ENCODE results near the gene SMPD2. TPM values are rescaled to one million over a fixed set of nuclear protein-coding genes. Genes with fewer than 3 reads are reported as not detected.

The SMPD2 gene
- total RNA-seq, 1 experiment from 2014 or later: 50.0 TPM

GRCh38 chr6:109447878-109448555 is 7.5 kb downstream of the SMPD2 start:
- no TSS peak for BruUV-seq (replicated peaks)
- ChIA-PET POLR2A (interaction anchor here (1.0 kb wide), 1 partner anchor 1424 kb away, joined by 3 read pairs; no protein-coding TSS in a partner anchor), CTCF (interaction anchor here (0.6 to 1.2 kb wide), 2 partner anchors 12 to 34 kb away, joined by 3 to 4 read pairs; no protein-coding TSS in a partner anchor)
- no peak overlapping the region for H3K4me3 ChIP-seq (ENCODE audit: low read depth in 2 of 2, low read length in 2 of 2)
- peaks cover 2% of the 10 kb centered on the region; the same call in 1 of the 2 replicates for H3K36me3 ChIP-seq (ENCODE audit: control insufficient read depth, insufficient read depth, low read length)
- ATAC-seq (peak; percentile 33), DNase-seq (ENCODE audit: low read depth, low spot score) (no peak)
- intact Hi-C loops (cut with micrococcal nuclease; ENCODE audit: unreplicated experiment) (no loop called here), in situ Hi-C loops (cut with HindIII; ENCODE audit: low pct_unique_long_range_greater_than_20kb, low sequenced_read_pairs) (no loop called here)
- H3K4me1 ChIP-seq (ENCODE audit: control insufficient read depth, insufficient read depth, low read length): no peaks in the 10 kb centered on the region; the same call in 1 of the 2 replicates
- H3K9me3 ChIP-seq (ENCODE audit: control insufficient read depth, insufficient read depth, low read depth, low read length): no peaks in the 10 kb centered on the region
- no peaks in the 10 kb centered on the region for H3K27me3 ChIP-seq (ENCODE audit: control insufficient read depth, insufficient read depth, low read length)
- TF ChIP-seq CTCF (IDR thresholded peaks at IDR 0.05): no peak
- no peak for TF ChIP-seq TCF7L2 (IDR thresholded peaks at IDR 0.05; ENCODE audit: low read depth, low read length)
- no peak for TF ChIP-seq POLR2AphosphoS5 (IDR thresholded peaks at IDR 0.05; ENCODE audit: low read depth, low read length)
- no peak for TF ChIP-seq REST (IDR thresholded peaks at IDR 0.05; ENCODE audit: insufficient read depth in 1 of 2, low read depth in 2 of 2, low read length in 1 of 2)
- no peak for TF ChIP-seq SIN3A (IDR thresholded peaks at IDR 0.05; ENCODE audit: borderline replicate concordance, insufficient read depth, low read depth, low read length)
- H3K27ac ChIP-seq (ENCODE audit: low read length): no peak overlapping the region

GRCh38 chr6:109448615-109449014 is 8.1 kb downstream of the SMPD2 start:
- Histone ChIP-seq H3K27ac (ENCODE audit: low read length) (no peak overlapping the region), H3K27me3 (ENCODE audit: control insufficient read depth, insufficient read depth, low read length) (no peaks in the 10 kb centered on the region), H3K36me3 (ENCODE audit: control insufficient read depth, insufficient read depth, low read length) (peaks cover 2% of the 10 kb centered on the region; the same call in 1 of the 2 replicates), H3K4me1 (ENCODE audit: control insufficient read depth, insufficient read depth, low read length) (no peaks in the 10 kb centered on the region; the same call in 1 of the 2 replicates), H3K4me3 (ENCODE audit: low read depth in 2 of 2, low read length in 2 of 2) (no peak overlapping the region), H3K9me3 (ENCODE audit: control insufficient read depth, insufficient read depth, low read depth, low read length) (no peaks in the 10 kb centered on the region)
- CTCF ChIA-PET: interaction anchor here (0.6 to 1.2 kb wide), 2 partner anchors 12 to 34 kb away, joined by 3 to 4 read pairs; no protein-coding TSS in a partner anchor
- POLR2A ChIA-PET: interaction anchor here (1.0 kb wide), 1 partner anchor 1425 kb away, joined by 3 read pairs; no protein-coding TSS in a partner anchor
- ATAC-seq (peak; percentile 2; the same call in 1 of the 2 replicates), DNase-seq (ENCODE audit: low read depth, low spot score) (no peak)
- intact Hi-C loops (cut with micrococcal nuclease; ENCODE audit: unreplicated experiment) (no loop called here), in situ Hi-C loops (cut with HindIII; ENCODE audit: low pct_unique_long_range_greater_than_20kb, low sequenced_read_pairs) (no loop called here)
- TF ChIP-seq TCF7L2 (IDR thresholded peaks at IDR 0.05; ENCODE audit: low read depth, low read length) (no peak), REST (IDR thresholded peaks at IDR 0.05; ENCODE audit: insufficient read depth in 1 of 2, low read depth in 2 of 2, low read length in 1 of 2) (no peak), POLR2AphosphoS5 (IDR thresholded peaks at IDR 0.05; ENCODE audit: low read depth, low read length) (0 out of 2 replicates have a peak, but pooled peaks have one; percentile 2), SIN3A (IDR thresholded peaks at IDR 0.05; ENCODE audit: borderline replicate concordance, insufficient read depth, low read depth, low read length) (no peak), CTCF (IDR thresholded peaks at IDR 0.05) (no peak)
- BruUV-seq (replicated peaks): no TSS peak
